A549 (cell line): Measurements from ENCODE around the gene FCRL2. TPM values are rescaled to one million over a fixed set of nuclear protein-coding genes. Genes with fewer than 3 reads are reported as not detected.

Experiments used
- ATAC-seq, 2 experiments: fragments of 200-7000 bp in 1 of 2; fragments of >200 bp in 1 of 2; cut with Nextera tagmentation in 1 of 2; cut with Tn5 transposase in 1 of 2; 3 replicates each; pipeline versions ENCODE4 v1.8.0 to v1.9.1; 2018 to 2020; ENCODE audit warnings: mild to moderate bottlenecking in 1 of 2, moderate library complexity in 1 of 2
- CTCF ChIA-PET: fragments of 300-600 bp; sonication (Branson Sonifier 250); formaldehyde crosslinking; extraction: SDS; loops from one replicate; lab custom pipeline; 2021; ENCODE audit warnings: antibody characterized with exemption, inconsistent platforms; lab: Yijun Ruan, JAX
- POLR2A ChIA-PET: fragments of 350-600 bp; formaldehyde crosslinking; extraction: SDS; loops from one replicate; lab custom pipeline; 2021; ENCODE audit warnings: antibody characterized with exemption, inconsistent platforms; lab: Yijun Ruan, JAX
- DNase-seq, 2 experiments: peaks; one replicate each; pipeline versions ENCODE4 v3.0.0 to v3.0.0-alpha.2; 2011 to 2016; ENCODE audit warnings: low read depth in 1 of 2, low spot score in 1 of 2
- FAIRE-seq: peaks from 2 replicates; lab custom pipeline; 2011; peaks lifted over from hg19 to GRCh38; lab: Jason Lieb, UNC
- H3K27ac ChIP-seq, 2 experiments: fragments of >200 bp; sonication (Bioruptor Twin); formaldehyde crosslinking; 3 replicates each; pipeline ENCODE4 v1.5.1; 2016 to 2017
- H3K4me1 ChIP-seq: fragments of >200 bp; sonication (Bioruptor Twin); formaldehyde crosslinking; 3 replicates; pipeline ENCODE4 v1.6.1; 2016
- H3K4me2 ChIP-seq: fragments of >200 bp; sonication (Bioruptor Twin); formaldehyde crosslinking; 3 replicates; pipeline ENCODE4 v1.6.1; 2016
- H3K4me3 ChIP-seq: fragments of >200 bp; sonication (Bioruptor Twin); formaldehyde crosslinking; 3 replicates; pipeline ENCODE4 v1.5.1; 2016
- H3K9me3 ChIP-seq: fragments of >200 bp; sonication (Bioruptor Twin); formaldehyde crosslinking; 3 replicates; pipeline ENCODE4 v1.6.1; 2016
- CHD4 ChIP-seq: fragments of 200-600 bp; sonication (generic); IDR thresholded peaks from 2 replicates; pipeline ENCODE4 v1.6.1; 2016; ENCODE audit warnings: antibody characterized with exemption, mild to moderate bottlenecking, borderline replicate concordance
- E2F6 ChIP-seq: IDR thresholded peaks from 2 replicates; pipeline ENCODE4 v1.6.1; 2012; ENCODE audit warnings: low read depth, borderline replicate concordance
- FOXS1 ChIP-seq: fragments of 250-450 bp; sonication (Bioruptor Pico); IDR thresholded peaks from 2 replicates; pipeline ENCODE4 v1.5.0; 2020; ENCODE audit warnings: mild to moderate bottlenecking, moderate library complexity
- HOXA7 ChIP-seq: fragments of 250-450 bp; sonication (Bioruptor Pico); IDR thresholded peaks from 2 replicates; pipeline ENCODE4 v1.5.0; 2020; ENCODE audit warnings: mild to moderate bottlenecking, moderate library complexity
- JUNB ChIP-seq: fragments of >200 bp; sonication (Bioruptor Twin); formaldehyde crosslinking; IDR thresholded peaks from 2 replicates; pipeline ENCODE4 v1.6.1; 2016
- KDM1A ChIP-seq: fragments of 200-600 bp; sonication (generic); IDR thresholded peaks from 2 replicates; pipeline ENCODE4 v1.6.1; 2016; ENCODE audit warnings: low read depth, mild to moderate bottlenecking
- PHF8 ChIP-seq: fragments of 200-600 bp; sonication (generic); IDR thresholded peaks from 2 replicates; pipeline ENCODE4 v1.6.1; 2016; ENCODE audit warnings: low read depth, mild to moderate bottlenecking, antibody characterized with exemption, moderate library complexity, borderline replicate concordance
- REST ChIP-seq: fragments of 200-600 bp; sonication (generic); IDR thresholded peaks from 2 replicates; pipeline ENCODE4 v1.6.1; 2016; ENCODE audit warnings: antibody characterized with exemption, mild to moderate bottlenecking, moderate library complexity
- SMC3 ChIP-seq: fragments of >200 bp; sonication (Bioruptor Twin); formaldehyde crosslinking; IDR thresholded peaks from 3 replicates; pipeline ENCODE4 v1.6.1; 2018; ENCODE audit warnings: inconsistent platforms
- TFCP2L1 ChIP-seq: fragments of 250-450 bp; sonication (Bioruptor Pico); IDR thresholded peaks from 2 replicates; pipeline ENCODE4 v1.5.0; 2021; ENCODE audit warnings: mild to moderate bottlenecking
- TP53 ChIP-seq: fragments of 250-450 bp; sonication (Bioruptor Pico); IDR thresholded peaks from 2 replicates; pipeline ENCODE4 v1.5.0; 2021; ENCODE audit warnings: mild to moderate bottlenecking, moderate library complexity
- ZFP36 ChIP-seq: fragments of 450-650 bp; IDR thresholded peaks from 2 replicates; pipeline ENCODE4 v1.6.1; 2014; ENCODE audit warnings: borderline replicate concordance; ENCODE audit not compliant: partially characterized antibody
- WGBS: methylation state at CpG from one replicate; pipeline ENCODE4 v1.1.6; 2017; ENCODE audit errors: missing lambda C conversion rate; 5-methylcytosine and 5-hydroxymethylcytosine counted together
- polyA plus RNA-seq, 4 experiments: library from polyadenylated mRNA; depleted of rRNA in 3 of 4; stranded (reverse); fragments of >200 nt; fragmentation: RNase III in 1 of 4; extraction: RNeasy Plus Mini Kit Qiagen cat#74134 plus additional on column Dnase treatment in 1 of 4; gene quantifications; 2 replicates in 3 of 4; 3 replicates in 1 of 4; pipeline ENCODE4 v1.2.3, GENCODE V29; 2011 to 2017
- TF ChIP-seq, protein P1 (sequence below): fragments of >200 bp; sonication (Bioruptor Twin); formaldehyde crosslinking; IDR thresholded peaks from 3 replicates; pipeline ENCODE4 v1.6.1; 2016
- TF ChIP-seq, protein P2 (sequence below): fragments of 450-650 bp; IDR thresholded peaks from 2 replicates; pipeline ENCODE4 v1.6.1; 2014; ENCODE audit warnings: antibody characterized with exemption

The FCRL2 gene
- polyA plus RNA-seq, 2 of the 4 experiments (the other 2 are of a cell fraction): not detected

GRCh38 chr1:157723157-157723556, 53.8 kb downstream of the FCRL2 start:
- POLR2A ChIA-PET: no interaction called here
- WGBS: 2% methylated on average over 2 of the region's 2 CpGs
- Histone ChIP-seq H3K4me1 (no peaks in the 10 kb centered on the region), H3K9me3 (peaks cover 5% of the 10 kb centered on the region; the same call in 1 of the 3 replicates), H3K27ac (no peak overlapping the region), H3K4me3 (no peak overlapping the region), H3K4me2 (no peak overlapping the region)
- ATAC-seq (no peak), DNase-seq (no peak), FAIRE-seq (no peak)
- TF ChIP-seq SMC3 (no peak), TFCP2L1 (CRISPR knock-in tag) (no peak), CHD4 (no peak)
- CTCF ChIA-PET: no interaction called here

DNA sequence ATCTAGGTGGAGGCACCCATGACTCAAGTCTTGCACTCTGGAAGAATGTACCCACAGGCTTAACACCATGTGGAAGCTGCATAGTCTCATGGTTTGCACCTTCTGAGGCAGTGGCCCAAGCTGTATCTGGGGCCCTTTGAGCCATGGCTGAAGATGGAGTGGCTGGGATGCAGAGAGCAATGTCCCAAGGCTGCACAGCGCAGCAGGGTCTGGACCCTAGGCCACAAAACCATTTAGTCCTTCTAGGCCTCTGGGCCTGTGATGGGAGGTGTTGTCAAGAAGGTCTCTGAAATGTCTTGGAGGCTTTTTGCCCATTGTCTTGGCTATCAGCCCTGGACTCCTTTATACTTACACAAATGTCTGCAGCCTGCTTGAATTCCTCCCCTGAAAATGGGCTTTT, 54.9 kb downstream of the FCRL2 start:
- FAIRE-seq: no peak
- Histone ChIP-seq H3K27ac (no peak overlapping the region), H3K4me1 (no peaks in the 10 kb centered on the region), H3K4me3 (no peak overlapping the region), H3K9me3 (peaks cover 5% of the 10 kb centered on the region; the same call in 1 of the 3 replicates)
- no CpG with 5 or more reads among the region's 1 CpG for WGBS
- CTCF ChIA-PET: no interaction called here
- TF ChIP-seq JUNB (no peak), ZFP36 (peak; percentile 80)
- TF ChIP-seq, all 56 proteins: peak for 1
- POLR2A ChIA-PET: no interaction called here
- ATAC-seq (no peak), DNase-seq (no peak)
- no peak overlapping the region for H3K4me2 ChIP-seq

DNA sequence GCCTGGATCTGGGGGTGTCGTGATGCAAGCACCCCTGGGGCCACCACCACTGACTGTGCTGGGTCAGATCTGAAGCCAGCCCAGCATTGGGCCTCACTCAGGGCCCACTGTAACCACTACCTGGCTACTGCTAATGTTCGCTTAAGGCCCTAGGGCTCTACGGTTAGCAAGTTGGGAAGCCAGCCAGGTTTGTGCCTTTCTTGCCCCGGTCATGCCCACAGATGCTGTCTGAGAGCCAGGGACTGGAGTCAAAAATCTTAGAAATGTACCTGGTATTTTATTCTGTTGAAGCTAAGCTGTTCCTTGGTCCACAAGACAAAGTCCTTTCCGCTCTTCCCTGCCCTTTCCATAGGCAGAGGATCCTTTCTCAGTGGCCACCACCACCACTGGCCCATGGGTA, 61.2 kb downstream of the FCRL2 start:
- POLR2A ChIA-PET: no interaction called here
- no peak overlapping the region for H3K4me2 ChIP-seq
- TF ChIP-seq TP53: no peak
- TF ChIP-seq FOXS1 (CRISPR knock-in tag): no peak
- FAIRE-seq (no peak), ATAC-seq (no peak), DNase-seq (no peak)
- CTCF ChIA-PET: no interaction called here
- no peak overlapping the region for H3K27ac ChIP-seq
- H3K4me1 ChIP-seq: no peaks in the 10 kb centered on the region
- H3K9me3 ChIP-seq: no peaks in the 10 kb centered on the region
- WGBS: 17% methylated on average over 5 of the region's 5 CpGs
- no peak overlapping the region for H3K4me3 ChIP-seq

DNA sequence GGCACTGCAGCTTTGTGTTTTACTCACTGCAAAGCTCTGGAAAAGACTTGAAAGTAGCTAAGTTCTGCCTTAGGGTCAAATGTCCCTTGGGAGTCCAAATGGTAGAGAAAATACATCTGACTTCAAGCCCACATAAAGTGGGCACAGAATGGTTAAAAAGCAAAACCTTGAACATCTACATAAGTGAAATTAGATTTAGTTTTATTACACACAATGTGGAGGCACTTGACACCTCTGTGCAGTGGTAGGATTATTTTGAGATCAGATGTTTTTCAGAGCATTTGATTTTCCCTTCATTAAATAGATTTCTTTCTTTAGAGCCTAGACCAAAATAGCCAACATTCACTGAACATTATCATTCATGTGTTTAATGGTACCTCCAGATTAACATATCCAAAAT, 65.1 kb downstream of the FCRL2 start:
- no peak for DNase-seq
- no peaks in the 10 kb centered on the region for H3K9me3 ChIP-seq
- no peak overlapping the region for H3K27ac ChIP-seq
- CTCF ChIA-PET: interaction anchor here (1.4 kb wide), 1 partner anchor 20 kb away, joined by 3 read pairs; no protein-coding TSS in a partner anchor
- no peak overlapping the region for H3K4me3 ChIP-seq
- FAIRE-seq: no peak
- TF ChIP-seq, protein P1, sequence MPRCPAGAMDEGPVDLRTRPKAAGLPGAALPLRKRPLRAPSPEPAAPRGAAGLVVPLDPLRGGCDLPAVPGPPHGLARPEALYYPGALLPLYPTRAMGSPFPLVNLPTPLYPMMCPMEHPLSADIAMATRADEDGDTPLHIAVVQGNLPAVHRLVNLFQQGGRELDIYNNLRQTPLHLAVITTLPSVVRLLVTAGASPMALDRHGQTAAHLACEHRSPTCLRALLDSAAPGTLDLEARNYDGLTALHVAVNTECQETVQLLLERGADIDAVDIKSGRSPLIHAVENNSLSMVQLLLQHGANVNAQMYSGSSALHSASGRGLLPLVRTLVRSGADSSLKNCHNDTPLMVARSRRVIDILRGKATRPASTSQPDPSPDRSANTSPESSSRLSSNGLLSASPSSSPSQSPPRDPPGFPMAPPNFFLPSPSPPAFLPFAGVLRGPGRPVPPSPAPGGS: no peak
- TF ChIP-seq PHF8 (no peak), E2F6 (no peak), FOXS1 (CRISPR knock-in tag) (no peak), SMC3 (no peak), HOXA7 (CRISPR knock-in tag) (no peak), REST (no peak), KDM1A (no peak)
- TF ChIP-seq, protein P2, sequence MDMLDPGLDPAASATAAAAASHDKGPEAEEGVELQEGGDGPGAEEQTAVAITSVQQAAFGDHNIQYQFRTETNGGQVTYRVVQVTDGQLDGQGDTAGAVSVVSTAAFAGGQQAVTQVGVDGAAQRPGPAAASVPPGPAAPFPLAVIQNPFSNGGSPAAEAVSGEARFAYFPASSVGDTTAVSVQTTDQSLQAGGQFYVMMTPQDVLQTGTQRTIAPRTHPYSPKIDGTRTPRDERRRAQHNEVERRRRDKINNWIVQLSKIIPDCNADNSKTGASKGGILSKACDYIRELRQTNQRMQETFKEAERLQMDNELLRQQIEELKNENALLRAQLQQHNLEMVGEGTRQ: no peak
- no peak overlapping the region for H3K4me2 ChIP-seq
- H3K4me1 ChIP-seq: no peaks in the 10 kb centered on the region
- POLR2A ChIA-PET: no interaction called here
- no peak for ATAC-seq
